Liver (tissue), 3 donors: ENCODE results near the gene BCAR3.

Experiments used
- CTCF ChIP-seq: fragments of 150-350 bp; IDR thresholded peaks from 2 replicates; pipeline ENCODE4 v1.5.1; 2017; ENCODE audit warnings: improper control_type of control experiment, low read depth, low read length; ENCODE audit not compliant: missing input control
- JUND ChIP-seq, 2 donors: IDR thresholded peaks; 2 replicates each; pipeline ENCODE4 v1.6.1; 2016; ENCODE audit warnings: antibody characterized with exemption in 2 of 2
- MAX ChIP-seq: IDR thresholded peaks from 2 replicates; pipeline ENCODE4 v1.6.1; 2016; ENCODE audit warnings: antibody characterized with exemption
- REST ChIP-seq: IDR thresholded peaks from 2 replicates; pipeline ENCODE4 v1.6.1; 2016; ENCODE audit warnings: antibody characterized with exemption, mild to moderate bottlenecking
- donor health status: healthy.
- donor health status: healthy.

- TF ChIP-seq JUND (IDR thresholded peaks at IDR 0.05), result no peak
- TF ChIP-seq REST, result no peak
- no peak for TF ChIP-seq CTCF
- TF ChIP-seq MAX, result no peak
Measured at GRCh38 chr1:93670141-93670540, 11.5 kb downstream of the BCAR3 start.
